Activated CD4-positive, CD25-positive, alpha-beta regulatory T cell treated with anti-CD3 and anti-CD28 coated beads, Interleukin-2, amount 50 U/mL, for 24 hours (primary cell): ENCODE measurements around the gene TMEM198.
A peak's percentile ranks its signal among the peaks of the same experiment; 100 is the strongest.

Experiments used
- ATAC-seq, 2 donors: fragments of 150-1000 bp; cut with Tn5 transposase; one replicate each; pipeline ENCODE4 v1.10.0; 2021; ENCODE audit warnings: mild to moderate bottlenecking in 1 of 2, moderate library complexity in 1 of 2

The TMEM198 gene

GRCh38 chr2:219591091-219591490 lies 47.3 kb downstream of the TMEM198 start:
- ATAC-seq: no peak

GRCh38 chr2:219592736-219593135 lies 48.9 kb downstream of the TMEM198 start:
- no peak for ATAC-seq

- ATAC-seq: no peak
Measured at GRCh38 chr2:219593154-219593553, 49.3 kb downstream of the TMEM198 start.

GRCh38 chr2:219595256-219595655 lies 51.4 kb downstream of the TMEM198 start:
- no peak for ATAC-seq

- ATAC-seq: no peak
Measured at GRCh38 chr2:219596954-219597551, 53.2 kb downstream of the TMEM198 start.

GRCh38 chr2:219597552-219598307 lies 53.9 kb downstream of the TMEM198 start, which contains the start of gene STK11IP:
Gene STK11IP (plus strand): TSS chr2:219597857. CDS start chr2:219598120, 263 bp downstream.
- peak; percentile 91 for ATAC-seq

GRCh38 chr2:219598308-219599078 lies 54.7 kb downstream of the TMEM198 start:
- no peak for ATAC-seq
